GM12801 (cell line): ENCODE results near the gene ELP1.

ENCODE experiments used
- CTCF ChIP-seq: IDR thresholded peaks from one replicate; pipeline ENCODE4 v1.5.1; 2011; ENCODE audit warnings: control low read depth; ENCODE audit not compliant: insufficient read length; ENCODE audit errors: extremely low read depth

The ELP1 gene

GRCh38 chr9:108831496-108832178 lies 102.3 kb downstream of the ELP1 start:
- no peak for TF ChIP-seq CTCF

- no peak for TF ChIP-seq CTCF
These were observed 103.7 kb downstream of the ELP1 start for GRCh38 chr9:108830272-108830671.

- TF ChIP-seq CTCF, result no peak
These were observed 110.1 kb downstream of the ELP1 start for GRCh38 chr9:108823829-108824228.
